HuH-7.5 (cell line): Measurements from ENCODE around the gene TRABD.

Experiments used
- DNase-seq: peaks from one replicate; pipeline ENCODE4 v3.0.0; 2011; ENCODE audit warnings: low spot score

TRABD gene

GRCh38 chr22:50238755-50239154 lies 53.0 kb downstream of the TRABD start:
- no peak for DNase-seq

GRCh38 chr22:50242406-50242949 lies 56.8 kb downstream of the TRABD start:
- DNase-seq, result no peak

- DNase-seq, result no peak
These were observed 58.1 kb downstream of the TRABD start for GRCh38 chr22:50243685-50244419.

- peak; percentile 95 for DNase-seq
These were observed 58.9 kb downstream of the TRABD start, which contains the start of gene TUBGCP6 for GRCh38 chr22:50244420-50245213. Gene TUBGCP6 (minus strand): TSS chr22:50245023. CDS start chr22:50244459, 564 bp downstream.

- DNase-seq, result peak; percentile 61
These were observed 59.7 kb downstream of the TRABD start for GRCh38 chr22:50245214-50246072.

- peak; percentile 80 for DNase-seq
These were observed 60.8 kb downstream of the TRABD start for GRCh38 chr22:50246242-50247175.

GRCh38 chr22:50247748-50248147 lies 62.0 kb downstream of the TRABD start:
- no peak for DNase-seq

GRCh38 chr22:50248196-50249081 lies 62.7 kb downstream of the TRABD start:
- DNase-seq, result no peak
